ENCODE results near the gene LYPD6. TPM values are rescaled to one million over a fixed set of nuclear protein-coding genes. Genes with fewer than 3 reads are reported as not detected.

The LYPD6 gene
- total and polyA plus RNA-seq, 2 donors (not counting 1 experiment from before 2014, with no cell fraction given) = not detected

GRCh38 chr2:149448315-149448714, 117.9 kb downstream of the LYPD6 start:
- Histone ChIP-seq H4K20me1 (ENCODE audit: control insufficient read depth, insufficient read depth, low read length, poor library complexity, severe bottlenecking) (no peaks in the 10 kb centered on the region), H3K79me2 (ENCODE audit: control insufficient read depth, insufficient read depth, low read length) (no peaks in the 10 kb centered on the region), H3K4me3 (ENCODE audit: control extremely low read depth in 1 of 5, extremely low read depth in 1 of 5, insufficient read depth in 1 of 5, low read depth in 2 of 5, low read length in 4 of 5) (no peak overlapping the region), H3K36me3 (replicated peaks in 1 of 2; ENCODE audit: control extremely low read depth in 1 of 2, control insufficient read depth in 1 of 2, extremely low read depth in 1 of 2, insufficient read depth in 2 of 2, low read length in 1 of 2) (no peaks in the 10 kb centered on the region), H3K4me2 (replicated peaks; ENCODE audit: low read depth, low read length, poor library complexity, severe bottlenecking) (no peak overlapping the region), H3K27me3 (replicated peaks in 1 of 4; ENCODE audit: control extremely low read depth in 1 of 4, control insufficient read depth in 3 of 4, insufficient read depth in 4 of 4, low read length in 3 of 4) (no peaks in the 10 kb centered on the region), H3K4me1 (ENCODE audit: control insufficient read depth in 2 of 2, insufficient read depth in 2 of 2, low read length in 2 of 2) (no peaks in the 10 kb centered on the region), H3K9me3 (ENCODE audit: control extremely low read depth in 1 of 3, control insufficient read depth in 2 of 3, insufficient read depth in 1 of 3, low read length in 2 of 3) (no peaks in the 10 kb centered on the region), H3K9ac (ENCODE audit: low read length) (no peak overlapping the region), H2AFZ (ENCODE audit: insufficient read depth, low read depth, low read length, poor library complexity, severe bottlenecking) (no peak overlapping the region), H3K27ac (ENCODE audit: low read length in 2 of 2) (no peak overlapping the region)
- H3K4me3 Mint-ChIP-seq = no peak overlapping the region
- CTCF ChIA-PET = no interaction called here
- no peak for TF ChIP-seq EZH2 (IDR thresholded peaks at IDR 0.05; ENCODE audit: borderline replicate concordance, insufficient read depth, low read depth, low read length, poor library complexity, severe bottlenecking)
- TF ChIP-seq CTCF (IDR thresholded peaks at IDR 0.05) = no peak
- DNase-seq (no peak), ATAC-seq (ENCODE audit: low read depth) (no peak)
- no peaks in the 10 kb centered on the region for H3K27me3 Mint-ChIP-seq
- WGBS (ENCODE audit: insufficient coverage) = no CpG with 5 or more reads among the region's 2 CpGs
- intact Hi-C loops (cut with micrococcal nuclease) = no loop called here
- H3K27ac Mint-ChIP-seq = no peak overlapping the region
- H3K4me1 Mint-ChIP-seq = no peaks in the 10 kb centered on the region
- no peaks in the 10 kb centered on the region for H3K9me3 Mint-ChIP-seq (ENCODE audit: insufficient read depth)
- POLR2A ChIA-PET = no interaction called here

GRCh38 chr2:149449017-149449416, 118.6 kb downstream of the LYPD6 start:
- ChIA-PET CTCF (no interaction called here), POLR2A (no interaction called here)
- Histone ChIP-seq H3K9me3 (ENCODE audit: control extremely low read depth in 1 of 3, control insufficient read depth in 2 of 3, insufficient read depth in 1 of 3, low read length in 2 of 3) (no peaks in the 10 kb centered on the region), H2AFZ (ENCODE audit: insufficient read depth, low read depth, low read length, poor library complexity, severe bottlenecking) (no peak overlapping the region), H3K27me3 (replicated peaks in 1 of 4; ENCODE audit: control extremely low read depth in 1 of 4, control insufficient read depth in 3 of 4, insufficient read depth in 4 of 4, low read length in 3 of 4) (no peaks in the 10 kb centered on the region), H3K9ac (ENCODE audit: low read length) (no peak overlapping the region), H3K4me2 (replicated peaks; ENCODE audit: low read depth, low read length, poor library complexity, severe bottlenecking) (no peak overlapping the region), H3K27ac (ENCODE audit: low read length in 2 of 2) (no peak overlapping the region), H4K20me1 (ENCODE audit: control insufficient read depth, insufficient read depth, low read length, poor library complexity, severe bottlenecking) (no peaks in the 10 kb centered on the region), H3K36me3 (replicated peaks in 1 of 2; ENCODE audit: control extremely low read depth in 1 of 2, control insufficient read depth in 1 of 2, extremely low read depth in 1 of 2, insufficient read depth in 2 of 2, low read length in 1 of 2) (no peaks in the 10 kb centered on the region), H3K4me1 (ENCODE audit: control insufficient read depth in 2 of 2, insufficient read depth in 2 of 2, low read length in 2 of 2) (no peaks in the 10 kb centered on the region), H3K4me3 (ENCODE audit: control extremely low read depth in 1 of 5, extremely low read depth in 1 of 5, insufficient read depth in 1 of 5, low read depth in 2 of 5, low read length in 4 of 5) (no peak overlapping the region), H3K79me2 (ENCODE audit: control insufficient read depth, insufficient read depth, low read length) (no peaks in the 10 kb centered on the region)
- no peak overlapping the region for H3K27ac Mint-ChIP-seq
- H3K4me3 Mint-ChIP-seq = no peak overlapping the region
- intact Hi-C loops (cut with micrococcal nuclease) = no loop called here
- ATAC-seq (ENCODE audit: low read depth) = no peak
- no peaks in the 10 kb centered on the region for H3K4me1 Mint-ChIP-seq
- H3K27me3 Mint-ChIP-seq = no peaks in the 10 kb centered on the region
- no peak for DNase-seq
- H3K9me3 Mint-ChIP-seq (ENCODE audit: insufficient read depth) = no peaks in the 10 kb centered on the region
- TF ChIP-seq CTCF (IDR thresholded peaks at IDR 0.05) (no peak), EZH2 (IDR thresholded peaks at IDR 0.05; ENCODE audit: borderline replicate concordance, insufficient read depth, low read depth, low read length, poor library complexity, severe bottlenecking) (no peak)
- WGBS (ENCODE audit: insufficient coverage) = 83% methylated on average over 2 of the region's 5 CpGs
